ENCODE measurements around the gene RGMA.
"Not testable (repeated sequence)": the region's sequence is repeated elsewhere in the genome, so short reads cannot be mapped to it uniquely, and the experiment has no call there.

The RGMA gene

DNA sequence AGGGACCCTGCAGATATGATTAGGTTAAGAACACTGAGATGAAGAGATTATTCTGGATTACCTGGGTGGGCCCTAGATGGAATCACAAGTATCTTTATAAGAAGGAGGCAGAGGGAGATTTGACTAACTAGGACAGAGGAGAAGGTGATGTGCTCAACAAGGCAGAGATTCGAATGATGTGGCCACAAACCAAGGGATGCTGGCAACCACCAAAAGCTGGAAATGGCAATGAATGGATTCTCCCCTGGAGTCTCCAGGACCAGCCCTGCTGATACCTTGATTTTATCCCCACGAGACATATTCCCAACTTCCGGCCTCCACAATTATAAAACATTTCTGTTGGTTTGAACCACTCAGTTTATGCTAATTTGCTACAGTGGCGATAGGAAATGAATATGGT is 42.9 kb downstream of the RGMA start:
- DNase-seq: no peak

DNA sequence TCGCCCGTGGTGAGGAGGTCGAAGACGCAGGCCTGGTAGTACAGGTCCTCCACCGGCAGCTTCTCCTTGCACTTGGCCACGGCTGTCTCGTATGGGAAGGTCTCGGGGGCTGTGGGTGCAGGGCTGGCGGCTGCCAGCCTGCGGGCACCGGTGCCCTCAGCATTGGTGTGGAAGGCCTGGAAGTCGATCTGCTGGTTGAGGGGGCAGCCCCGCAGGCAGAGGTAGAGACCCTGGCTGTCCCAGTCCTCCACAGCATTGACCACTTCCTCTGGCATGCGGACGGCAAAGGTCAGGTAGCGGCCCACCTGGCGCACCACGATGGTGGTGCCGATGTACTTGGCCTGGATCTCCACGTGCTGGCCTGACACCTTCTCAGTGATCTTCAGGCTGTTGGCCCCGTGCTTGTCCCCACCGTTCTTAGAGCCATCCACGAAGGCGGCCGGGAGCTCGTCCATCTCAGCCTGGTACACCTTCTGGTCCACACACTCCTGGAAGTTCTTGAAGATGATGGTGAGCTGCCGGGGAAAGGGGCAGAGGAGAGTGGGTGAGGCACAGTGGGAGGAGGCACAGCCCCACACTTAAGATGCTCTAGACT is 43.7 kb downstream of the RGMA start:
- DNase-seq: no peak

DNA sequence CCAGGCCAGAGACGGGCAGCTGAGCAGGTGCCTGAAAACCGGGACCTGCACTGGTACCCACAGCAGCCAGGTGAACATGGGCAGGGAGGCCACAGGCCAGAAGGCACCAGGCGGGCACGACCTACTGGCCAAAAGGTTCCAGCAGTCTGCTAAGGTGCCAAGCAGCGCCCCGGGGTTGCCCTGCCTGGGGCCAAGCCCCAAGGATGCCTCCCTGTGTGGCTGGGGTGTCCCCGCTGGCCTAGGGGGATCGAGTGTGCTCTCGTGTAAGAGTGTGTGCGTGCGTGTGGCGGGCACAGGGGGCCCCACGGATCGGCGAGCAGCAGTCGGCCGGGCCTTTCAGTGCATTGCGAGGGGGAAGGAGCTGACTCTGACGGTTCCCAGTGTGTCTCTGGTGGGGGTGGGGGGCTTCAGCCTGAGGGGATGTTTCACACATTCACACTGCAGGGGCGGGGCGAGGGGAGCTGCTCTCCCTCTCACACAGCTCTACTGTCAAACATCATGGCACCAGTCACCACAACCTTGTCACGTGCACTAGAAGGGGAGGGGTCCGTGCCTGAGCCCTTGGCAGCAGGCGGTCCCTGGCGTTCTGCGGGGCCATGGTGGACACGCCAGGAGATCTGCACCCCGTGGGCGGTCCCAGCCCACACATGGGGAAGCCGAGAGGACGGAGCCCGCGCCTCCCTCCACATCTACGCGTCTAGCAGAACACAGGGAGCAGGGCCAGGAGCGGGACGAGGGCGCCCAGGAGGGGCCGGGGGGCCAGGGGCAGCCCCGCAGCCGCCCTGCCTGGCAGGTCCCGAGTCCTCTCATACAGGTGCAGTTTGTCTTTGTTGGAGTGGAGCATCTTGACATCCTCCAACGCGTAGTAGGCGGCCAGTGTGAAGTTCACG is 44.5 kb downstream of the RGMA start:
- no peak for DNase-seq

DNA sequence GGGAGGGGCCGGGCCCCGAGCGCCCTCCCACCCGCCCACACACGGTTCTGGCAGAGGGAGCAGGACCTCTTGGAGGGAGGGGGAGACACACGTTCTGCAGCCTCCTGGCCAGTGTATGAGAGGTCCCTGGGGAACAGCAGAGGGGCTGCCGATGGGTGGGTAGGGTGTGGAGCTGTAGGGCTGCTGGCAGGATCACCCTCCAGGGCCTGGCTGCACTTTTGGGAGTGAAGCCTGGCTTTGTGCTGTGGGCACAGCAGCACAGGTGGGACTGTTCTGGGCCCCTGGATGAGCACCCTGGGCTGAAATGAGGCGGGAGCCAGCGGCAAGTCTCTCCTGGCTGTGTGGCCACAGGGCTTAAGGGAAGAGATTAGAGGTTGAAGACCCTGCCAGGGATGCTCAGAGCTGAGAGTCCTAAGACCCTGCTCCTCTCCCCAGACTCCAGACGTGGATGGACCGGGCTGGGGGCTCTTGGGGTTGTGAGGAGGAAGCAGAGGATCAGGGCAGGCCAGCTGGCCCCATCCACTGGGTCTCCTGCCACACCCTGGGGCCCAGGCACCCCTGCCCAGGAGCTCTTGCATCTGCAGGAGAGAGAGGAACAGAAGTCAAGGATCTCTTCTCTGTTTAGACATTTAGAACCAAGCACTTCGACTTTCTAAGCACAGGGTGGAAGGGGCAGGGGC is 45.2 kb downstream of the RGMA start:
- DNase-seq: no peak

DNA sequence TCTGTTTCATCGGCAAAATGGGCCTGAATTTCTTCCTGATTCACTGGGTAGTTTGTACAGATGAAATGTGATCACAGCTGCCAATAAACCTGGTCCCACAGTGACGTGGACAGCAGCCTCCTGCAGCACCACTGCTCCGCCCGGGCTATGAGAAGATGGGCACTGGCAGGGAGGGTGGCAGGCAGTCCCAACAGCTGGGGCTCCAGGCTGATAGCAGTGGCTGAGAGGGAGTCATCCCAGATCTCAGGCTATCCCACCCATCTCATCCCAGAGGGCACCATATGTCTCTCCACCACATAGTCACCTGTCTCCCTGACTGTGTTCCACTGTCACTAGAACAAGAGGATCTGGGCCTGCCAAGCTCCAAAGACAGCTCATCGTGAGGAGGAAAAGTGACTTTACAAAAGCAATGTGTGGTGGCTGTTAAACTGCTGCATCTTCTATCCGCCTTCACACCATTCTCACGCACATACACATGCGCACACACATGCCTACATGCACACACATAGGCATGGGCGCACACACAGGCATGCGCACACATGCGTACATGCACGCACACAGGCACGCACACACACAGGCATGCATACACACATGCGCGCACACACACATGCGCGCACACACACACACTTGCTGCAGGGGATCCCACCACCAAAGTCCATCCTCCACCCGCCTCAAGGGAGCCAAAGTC is 46.2 kb downstream of the RGMA start:
- DNase-seq: no peak

DNA sequence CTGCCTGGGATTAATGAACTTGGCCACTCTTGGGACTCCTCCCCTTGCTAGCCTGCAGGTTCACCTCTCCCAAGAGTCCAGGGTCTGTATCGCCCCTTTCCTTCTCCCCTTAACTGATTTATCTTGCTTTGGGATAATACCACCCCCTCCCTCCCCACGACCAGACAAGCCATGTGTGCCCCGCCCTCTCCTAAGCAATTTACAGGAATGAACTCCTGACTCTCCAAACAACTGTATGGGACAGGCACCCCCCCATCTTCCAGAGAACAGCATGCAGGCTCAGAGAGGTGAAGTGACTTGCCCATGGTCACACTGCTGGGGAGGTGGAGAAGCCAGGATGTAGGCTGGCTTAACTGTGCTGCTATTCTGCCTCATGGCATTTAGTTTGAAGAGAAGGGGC is 46.8 kb downstream of the RGMA start:
- DNase-seq: no peak

DNA sequence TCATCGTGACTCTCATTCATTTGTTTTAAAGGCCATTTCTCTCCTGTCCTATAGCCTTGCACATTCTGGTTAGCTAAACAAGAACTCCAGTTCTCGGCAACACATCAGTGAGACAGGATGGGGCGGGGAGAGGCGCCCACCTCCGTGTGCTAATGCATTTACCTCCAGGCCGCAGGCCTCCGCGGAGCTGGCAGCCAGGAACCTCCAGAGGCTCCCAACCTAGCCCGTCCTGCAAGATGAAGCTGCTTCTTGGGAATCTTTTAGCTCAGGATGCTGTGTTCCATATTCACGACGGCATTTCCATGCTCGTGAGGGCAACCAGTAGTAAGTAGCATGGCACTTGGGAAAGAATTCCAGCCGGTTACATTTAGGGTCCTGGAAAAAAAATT is 47.9 kb downstream of the RGMA start:
- no peak for DNase-seq

DNA sequence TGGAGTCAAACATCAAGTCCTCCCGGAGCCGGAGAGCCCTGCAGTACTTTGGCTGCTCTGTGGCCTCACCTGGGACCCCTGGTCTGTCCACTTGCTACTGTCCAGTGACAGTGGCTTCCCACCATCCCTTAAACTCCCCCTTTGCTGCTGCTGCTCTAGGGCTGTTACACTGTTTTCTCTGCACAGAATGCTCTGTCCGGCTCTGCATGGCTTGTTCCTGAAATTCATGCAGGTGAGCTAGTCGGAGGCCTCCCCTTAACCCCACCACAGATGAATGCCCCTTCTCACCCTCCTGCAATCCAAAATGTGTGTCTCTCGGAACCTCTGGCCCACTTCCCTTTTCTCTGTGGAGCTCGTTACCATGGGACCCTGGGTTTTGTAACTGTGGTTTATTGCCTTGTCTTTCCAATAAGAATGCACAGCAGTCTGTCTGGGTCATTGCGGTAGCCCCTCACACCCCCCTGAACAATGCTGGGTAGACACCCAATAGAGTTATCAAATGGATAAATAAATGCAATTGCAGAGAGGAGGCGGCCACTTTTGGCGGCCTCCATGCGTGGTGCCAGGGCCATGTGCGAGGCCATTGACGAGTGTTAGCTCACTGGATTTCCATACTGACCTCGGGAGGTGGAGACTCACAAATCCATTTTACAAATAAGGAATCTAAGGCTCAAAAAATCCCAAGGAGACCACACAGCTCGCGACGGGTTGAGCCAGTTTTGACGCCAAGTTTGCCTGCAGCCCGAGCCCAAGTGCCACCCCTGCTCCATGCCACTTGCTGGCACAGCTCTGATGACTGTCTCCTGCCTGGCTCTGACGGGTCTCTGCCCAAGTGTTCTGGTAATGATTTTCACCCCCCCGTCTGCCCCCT is 48.5 kb downstream of the RGMA start:
- DNase-seq: no peak

DNA sequence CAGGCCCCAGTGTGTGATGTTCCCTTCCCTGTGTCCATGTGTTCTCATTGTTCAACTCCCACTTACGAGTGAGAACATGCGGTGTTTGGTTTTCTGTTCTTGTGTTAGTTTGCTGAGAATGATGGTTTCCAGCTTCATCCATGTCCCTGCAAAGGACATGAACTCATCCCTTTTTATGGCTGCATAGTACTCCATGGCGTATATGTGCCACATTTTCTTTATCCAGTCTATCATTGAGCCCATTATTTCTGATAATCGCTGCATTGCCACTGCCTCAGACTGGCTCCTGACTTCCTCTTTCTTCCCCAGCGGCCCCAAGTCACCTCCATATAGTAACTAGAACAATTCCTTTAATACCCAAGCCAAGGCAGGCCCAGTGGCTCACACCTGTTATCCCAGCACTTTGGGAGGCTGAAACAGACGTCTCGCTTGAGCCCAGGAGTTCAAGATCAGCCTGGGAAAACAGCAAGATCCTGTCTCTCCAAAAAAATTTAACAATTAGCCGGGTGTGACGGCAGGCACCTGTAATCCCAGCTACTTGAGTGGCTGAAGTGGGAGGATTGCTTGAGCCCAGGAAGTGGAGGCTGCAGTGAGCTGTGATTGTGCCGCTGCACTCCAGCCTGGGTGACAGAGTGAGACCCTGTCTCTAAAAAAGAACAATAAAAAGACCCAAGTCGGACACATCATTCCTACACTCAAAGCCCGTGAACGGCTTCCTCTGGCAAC is 49.3 kb downstream of the RGMA start:
- DNase-seq: not testable (repeated sequence)

DNA sequence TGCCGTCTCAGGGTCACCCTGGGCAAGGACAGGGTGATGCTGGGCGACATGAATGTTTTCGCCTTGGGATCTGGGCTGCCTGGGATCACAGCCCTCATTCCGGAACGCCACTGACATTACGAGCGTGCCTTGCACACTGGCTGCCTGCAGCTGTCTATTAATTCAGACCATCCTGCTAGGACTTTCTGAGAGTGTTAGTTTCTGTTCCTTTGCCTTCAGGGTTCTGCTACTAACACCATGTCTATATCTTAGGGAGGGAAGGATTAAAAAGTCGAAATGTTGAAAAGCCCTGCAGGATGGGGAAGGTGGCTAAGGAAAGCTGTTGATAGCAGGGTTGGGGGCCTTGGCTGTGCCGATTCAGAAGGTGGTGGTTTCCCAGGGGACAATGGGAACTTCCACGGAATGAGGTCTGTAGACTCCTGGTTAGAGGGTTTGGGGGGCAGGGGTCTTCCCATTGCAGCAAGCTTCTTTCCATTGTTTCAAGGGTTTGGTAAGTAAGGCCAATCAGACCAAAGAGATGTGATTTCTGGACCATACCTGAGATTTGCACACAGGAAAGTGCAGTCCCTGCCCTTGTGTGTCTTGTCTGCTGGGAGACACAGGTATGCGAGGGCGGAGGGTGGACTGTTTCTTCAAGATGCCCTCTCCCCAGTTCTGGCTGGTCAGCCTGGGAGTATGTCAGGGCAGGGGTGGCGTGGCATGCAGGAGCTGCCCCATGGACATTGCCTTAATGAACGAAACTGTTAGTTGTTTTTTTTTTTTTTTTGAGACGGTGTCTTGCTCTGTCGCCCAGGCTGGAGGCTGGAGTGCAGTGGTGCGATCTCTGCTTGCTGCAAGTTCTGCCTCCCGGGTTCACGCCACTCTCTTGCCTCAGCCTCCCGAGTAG is 50.9 kb downstream of the RGMA start:
- no peak for DNase-seq

DNA sequence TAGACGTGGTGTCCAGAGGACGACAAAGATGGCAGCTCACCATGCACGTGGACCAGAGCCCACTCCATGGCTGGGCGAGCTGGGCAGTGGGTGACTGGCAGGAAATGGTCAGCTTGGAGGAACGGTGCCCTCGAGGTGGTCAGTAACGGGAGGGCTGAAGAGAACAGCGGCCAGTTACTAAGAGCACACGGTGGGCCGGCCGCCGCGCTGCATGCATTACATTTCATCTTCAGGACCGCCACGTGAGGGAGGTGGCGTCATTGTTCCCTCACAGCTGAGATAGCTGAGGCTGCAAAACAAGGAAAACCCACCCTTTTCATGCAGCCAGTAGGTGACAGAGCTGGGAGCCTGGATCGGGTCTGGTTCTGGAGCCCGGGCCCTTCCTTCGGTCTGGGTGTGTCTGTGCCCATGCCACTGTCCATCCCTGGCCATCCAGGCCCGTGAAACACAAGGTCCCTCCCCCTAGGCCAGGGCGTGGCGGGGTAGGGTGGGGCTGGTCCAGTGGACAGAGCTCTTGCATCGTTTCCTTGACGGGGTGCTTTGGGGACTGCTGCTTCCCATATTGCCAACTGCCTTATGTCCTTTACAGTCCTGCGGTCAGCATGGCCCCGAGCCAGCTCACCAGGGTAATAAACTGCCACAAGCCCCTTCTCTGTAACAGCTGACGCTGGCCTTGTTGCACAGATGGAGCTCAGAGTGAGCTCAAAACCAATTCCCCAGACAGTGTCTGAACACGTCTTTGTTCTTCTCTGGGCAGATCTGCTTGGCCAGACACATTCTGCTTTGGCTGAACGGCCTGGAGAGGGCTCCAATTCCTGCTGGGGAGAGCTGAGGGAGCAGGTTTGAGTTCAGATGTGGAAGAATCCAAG is 51.8 kb downstream of the RGMA start:
- peak; percentile 63 for DNase-seq

DNA sequence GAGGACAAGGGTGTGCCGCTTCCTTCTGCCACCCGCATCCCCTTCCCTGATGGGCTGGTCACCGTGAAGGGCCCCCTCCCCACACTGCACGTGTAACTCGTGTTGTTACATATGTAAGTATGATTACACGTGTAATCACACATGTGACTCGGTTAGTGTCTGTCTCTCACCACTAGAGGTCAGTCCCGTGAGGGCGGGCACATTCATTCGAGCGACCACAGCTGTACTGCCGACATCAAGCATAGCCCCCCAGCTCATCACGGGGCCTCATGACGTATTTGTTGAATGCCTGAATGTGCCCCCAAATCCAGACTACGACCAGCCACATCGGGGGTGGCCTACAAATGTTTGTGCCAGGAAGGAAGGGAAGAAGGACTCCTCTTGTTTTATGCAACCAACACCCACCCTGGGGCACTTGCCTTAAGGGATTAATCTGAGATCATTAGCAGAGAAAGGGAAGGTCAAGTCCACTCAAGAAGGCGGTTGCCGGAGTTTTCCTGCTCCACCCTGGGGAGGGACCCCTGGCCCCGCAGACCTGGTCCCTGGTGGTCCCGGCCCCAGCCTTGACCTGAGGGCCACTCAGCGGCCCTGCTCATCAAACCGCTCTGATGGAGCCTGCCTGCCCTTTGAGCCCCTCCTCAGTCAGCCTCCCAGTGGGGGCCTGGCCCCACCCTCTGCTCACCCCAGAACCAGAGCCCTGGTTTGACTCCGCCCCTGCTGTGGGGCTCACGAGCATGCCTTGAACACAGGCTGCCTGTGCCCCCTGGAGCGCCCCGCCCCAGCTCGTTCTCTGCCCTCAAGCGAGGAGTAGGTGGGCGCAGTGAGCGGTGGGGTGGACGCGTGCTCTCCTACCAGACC is 52.8 kb downstream of the RGMA start:
- no peak for DNase-seq

DNA sequence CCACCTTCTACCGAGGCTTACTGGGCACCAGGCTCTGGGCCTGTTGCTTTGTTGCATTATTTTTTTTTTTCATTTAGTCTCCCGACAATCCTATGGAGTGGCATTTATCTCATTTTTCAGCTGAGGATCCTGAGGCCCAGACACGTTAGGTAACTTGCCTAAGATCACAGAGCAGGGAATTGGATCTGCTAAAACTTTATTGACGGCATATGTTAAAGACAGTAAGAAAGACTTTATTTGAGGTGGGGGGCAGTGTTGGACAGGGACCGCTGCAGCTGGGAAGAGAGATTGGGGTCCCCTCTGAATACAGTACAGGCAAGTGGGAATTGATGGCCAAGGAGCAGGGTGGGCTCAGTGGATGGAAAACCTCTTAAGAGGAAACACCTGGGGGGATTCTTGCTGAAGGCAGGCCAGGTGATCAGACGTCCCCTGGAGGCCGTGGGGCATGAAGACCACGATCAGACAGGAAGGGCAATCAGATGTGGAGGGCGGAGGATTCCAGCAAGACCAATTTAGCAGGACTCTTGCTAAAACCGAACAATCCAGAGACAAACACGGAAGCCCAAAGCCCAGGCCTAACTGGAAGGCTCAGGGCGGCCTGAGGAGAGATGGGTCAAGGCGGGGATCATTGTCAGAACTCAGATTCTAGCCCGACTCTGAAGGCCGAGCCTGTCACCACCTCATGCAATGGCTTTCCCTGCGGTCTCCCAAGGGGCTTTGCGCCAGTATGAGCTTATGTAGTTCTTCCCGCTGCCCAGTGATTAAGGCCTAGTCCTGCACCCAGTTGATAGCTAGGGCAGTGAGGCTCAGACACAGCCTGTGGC is 53.7 kb downstream of the RGMA start:
- DNase-seq: no peak

DNA sequence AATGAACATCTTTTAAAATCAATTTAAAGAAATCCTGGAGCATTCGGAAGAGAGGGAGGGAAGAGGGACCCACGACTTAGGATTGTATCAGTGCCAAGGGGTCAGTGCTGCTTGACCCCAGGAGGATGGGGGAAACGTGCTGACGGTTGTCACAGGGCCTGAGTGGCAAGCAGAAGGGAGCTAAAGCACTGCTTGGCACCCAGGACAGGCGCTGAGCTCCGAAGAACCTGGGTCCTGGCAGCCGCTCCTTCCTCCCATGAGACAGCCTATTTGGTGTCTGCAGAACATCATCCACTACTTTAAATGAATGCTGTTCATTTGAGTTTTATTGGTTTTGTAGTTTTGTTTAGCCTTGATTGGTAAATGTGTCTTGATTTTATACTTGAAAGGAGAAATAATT is 54.5 kb downstream of the RGMA start:
- no peak for DNase-seq

DNA sequence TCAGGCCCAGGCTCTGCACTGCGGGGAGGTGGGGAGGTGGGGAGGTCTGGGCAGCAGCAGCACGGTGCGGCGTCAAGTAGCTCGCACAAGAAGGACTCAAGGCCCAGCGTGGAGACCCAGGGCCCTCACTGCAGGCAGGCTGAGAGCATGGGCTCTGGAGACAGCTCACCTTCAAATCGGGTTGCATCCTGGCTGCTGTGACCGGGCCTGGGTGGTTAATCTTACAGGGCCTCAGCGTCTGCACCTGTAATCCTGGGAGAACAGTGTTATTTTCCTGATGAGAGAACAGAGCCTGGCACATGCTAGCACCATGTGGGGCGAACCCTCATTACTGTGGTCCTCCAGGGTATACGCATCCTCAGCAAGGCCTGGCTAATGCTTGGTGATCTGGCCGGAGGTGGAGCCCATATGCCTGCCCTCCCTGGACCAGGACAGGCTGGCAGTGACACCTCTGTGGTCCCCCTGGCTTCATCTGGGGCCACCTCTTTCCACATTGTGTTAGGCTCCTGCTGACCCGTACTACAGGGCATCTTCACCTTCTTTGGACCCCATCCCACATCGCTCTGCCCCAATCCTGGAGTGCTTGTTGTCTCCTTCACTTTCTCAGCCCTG is 55.5 kb downstream of the RGMA start:
- DNase-seq: no peak

DNA sequence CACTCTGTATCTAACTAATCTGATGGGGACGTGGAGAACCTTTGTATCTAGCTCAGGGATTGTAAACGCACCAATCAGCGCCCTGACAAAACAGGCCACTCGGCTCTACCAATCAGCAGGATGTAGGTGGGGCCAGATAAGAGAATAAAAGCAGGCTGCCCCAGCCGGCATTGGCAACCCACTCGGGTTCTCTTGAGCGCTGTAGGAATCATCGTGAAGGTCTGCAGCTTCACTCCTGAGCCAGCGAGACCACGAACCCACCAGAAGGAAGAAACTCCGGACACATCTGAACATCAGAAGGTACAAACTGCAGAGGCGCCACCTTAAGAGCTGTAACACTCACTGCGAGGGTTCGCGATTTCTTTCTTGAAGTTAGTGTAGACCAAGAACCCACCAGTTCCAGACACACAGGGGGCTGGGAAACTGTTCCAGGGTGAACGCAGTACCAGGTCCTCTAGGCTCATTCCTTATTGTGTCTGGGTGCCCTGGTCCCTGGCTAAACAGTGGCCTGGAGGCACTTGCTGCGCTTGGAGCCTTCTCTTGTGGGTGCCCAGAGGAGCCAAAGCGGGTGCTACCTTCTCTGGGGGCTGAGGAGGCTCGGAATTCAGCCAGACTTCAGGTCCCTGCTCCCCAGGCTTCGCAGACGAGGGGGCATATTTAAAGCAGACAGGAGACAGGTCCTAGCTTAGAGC is 56.4 kb downstream of the RGMA start:
- not testable (repeated sequence) for DNase-seq
